SK-N-SH (cell line): ENCODE measurements around the gene TBX21.
"Not testable (repeated sequence)": the region's sequence is repeated elsewhere in the genome, so short reads cannot be mapped to it uniquely, and the experiment has no call there.

Source experiments
- EP300 ChIP-seq, 2 experiments: IDR thresholded peaks; 2 replicates each; pipeline versions ENCODE4 v1.4.0 to v1.6.1; 2012; ENCODE audit warnings: borderline replicate concordance in 1 of 2, low read depth in 1 of 2, low read length in 1 of 2
- FOXJ3 ChIP-seq: sonication (generic); formaldehyde crosslinking; IDR thresholded peaks from 2 replicates; pipeline ENCODE4 v1.5.1; 2020; ENCODE audit warnings: mild to moderate bottlenecking, missing genetic modification reagents
- FOXM1 ChIP-seq: IDR thresholded peaks from 2 replicates; pipeline ENCODE4 v1.4.0; 2012; ENCODE audit warnings: low read depth, mild to moderate bottlenecking
- NFIC ChIP-seq: IDR thresholded peaks from 2 replicates; pipeline ENCODE4 v1.4.0; 2012; ENCODE audit warnings: borderline replicate concordance
- POLR2AphosphoS5 ChIP-seq: IDR thresholded peaks from 2 replicates; pipeline ENCODE4 v1.6.1; 2012; ENCODE audit warnings: low read depth, low read length
- RCOR1 ChIP-seq: fragments of 150-350 bp; IDR thresholded peaks from 2 replicates; pipeline ENCODE4 v1.6.1; 2017; ENCODE audit warnings: antibody characterized with exemption, low read length
- SIN3A ChIP-seq: IDR thresholded peaks from 2 replicates; pipeline ENCODE4 v1.6.1; 2012; ENCODE audit warnings: low read depth, mild to moderate bottlenecking, low read length, moderate library complexity, borderline replicate concordance
- TAF1 ChIP-seq: IDR thresholded peaks from 2 replicates; pipeline ENCODE4 v1.6.1; 2012; ENCODE audit warnings: low read depth, mild to moderate bottlenecking, low read length, moderate library complexity, borderline replicate concordance
- TCF12 ChIP-seq: IDR thresholded peaks from 2 replicates; pipeline ENCODE4 v1.4.0; 2012
- YY1 ChIP-seq: IDR thresholded peaks from 2 replicates; pipeline ENCODE4 v1.4.0; 2012; ENCODE audit warnings: low read depth, mild to moderate bottlenecking
- TF ChIP-seq, protein P1 (sequence below): fragments of 200-600 bp; sonication (generic); IDR thresholded peaks from 2 replicates; pipeline ENCODE4 v1.6.1; 2017; ENCODE audit warnings: antibody characterized with exemption, mild to moderate bottlenecking, moderate library complexity
- TF ChIP-seq, protein P2 (sequence below): IDR thresholded peaks from 2 replicates; pipeline ENCODE4 v1.6.1; 2012; ENCODE audit warnings: mild to moderate bottlenecking, low read depth, low read length, moderate library complexity
- TF ChIP-seq, protein P3 (sequence below): fragments of 150-350 bp; IDR thresholded peaks from 2 replicates; pipeline ENCODE4 v1.6.1; 2017; ENCODE audit warnings: antibody characterized with exemption, low read length, low read depth, borderline replicate concordance

- not testable (repeated sequence) for TF ChIP-seq SIN3A; EP300 (IDR thresholded peaks at IDR 0.05; ENCODE audit: borderline replicate concordance in 1 of 2, low read depth in 1 of 2, low read length in 1 of 2); TAF1; POLR2AphosphoS5; RCOR1; FOXM1; FOXJ3 (CRISPR knock-in tag); YY1; TCF12; NFIC
- TF ChIP-seq, protein P1, sequence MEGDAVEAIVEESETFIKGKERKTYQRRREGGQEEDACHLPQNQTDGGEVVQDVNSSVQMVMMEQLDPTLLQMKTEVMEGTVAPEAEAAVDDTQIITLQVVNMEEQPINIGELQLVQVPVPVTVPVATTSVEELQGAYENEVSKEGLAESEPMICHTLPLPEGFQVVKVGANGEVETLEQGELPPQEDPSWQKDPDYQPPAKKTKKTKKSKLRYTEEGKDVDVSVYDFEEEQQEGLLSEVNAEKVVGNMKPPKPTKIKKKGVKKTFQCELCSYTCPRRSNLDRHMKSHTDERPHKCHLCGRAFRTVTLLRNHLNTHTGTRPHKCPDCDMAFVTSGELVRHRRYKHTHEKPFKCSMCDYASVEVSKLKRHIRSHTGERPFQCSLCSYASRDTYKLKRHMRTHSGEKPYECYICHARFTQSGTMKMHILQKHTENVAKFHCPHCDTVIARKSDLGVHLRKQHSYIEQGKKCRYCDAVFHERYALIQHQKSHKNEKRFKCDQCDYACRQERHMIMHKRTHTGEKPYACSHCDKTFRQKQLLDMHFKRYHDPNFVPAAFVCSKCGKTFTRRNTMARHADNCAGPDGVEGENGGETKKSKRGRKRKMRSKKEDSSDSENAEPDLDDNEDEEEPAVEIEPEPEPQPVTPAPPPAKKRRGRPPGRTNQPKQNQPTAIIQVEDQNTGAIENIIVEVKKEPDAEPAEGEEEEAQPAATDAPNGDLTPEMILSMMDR, result not testable (repeated sequence)
- TF ChIP-seq, protein P2, sequence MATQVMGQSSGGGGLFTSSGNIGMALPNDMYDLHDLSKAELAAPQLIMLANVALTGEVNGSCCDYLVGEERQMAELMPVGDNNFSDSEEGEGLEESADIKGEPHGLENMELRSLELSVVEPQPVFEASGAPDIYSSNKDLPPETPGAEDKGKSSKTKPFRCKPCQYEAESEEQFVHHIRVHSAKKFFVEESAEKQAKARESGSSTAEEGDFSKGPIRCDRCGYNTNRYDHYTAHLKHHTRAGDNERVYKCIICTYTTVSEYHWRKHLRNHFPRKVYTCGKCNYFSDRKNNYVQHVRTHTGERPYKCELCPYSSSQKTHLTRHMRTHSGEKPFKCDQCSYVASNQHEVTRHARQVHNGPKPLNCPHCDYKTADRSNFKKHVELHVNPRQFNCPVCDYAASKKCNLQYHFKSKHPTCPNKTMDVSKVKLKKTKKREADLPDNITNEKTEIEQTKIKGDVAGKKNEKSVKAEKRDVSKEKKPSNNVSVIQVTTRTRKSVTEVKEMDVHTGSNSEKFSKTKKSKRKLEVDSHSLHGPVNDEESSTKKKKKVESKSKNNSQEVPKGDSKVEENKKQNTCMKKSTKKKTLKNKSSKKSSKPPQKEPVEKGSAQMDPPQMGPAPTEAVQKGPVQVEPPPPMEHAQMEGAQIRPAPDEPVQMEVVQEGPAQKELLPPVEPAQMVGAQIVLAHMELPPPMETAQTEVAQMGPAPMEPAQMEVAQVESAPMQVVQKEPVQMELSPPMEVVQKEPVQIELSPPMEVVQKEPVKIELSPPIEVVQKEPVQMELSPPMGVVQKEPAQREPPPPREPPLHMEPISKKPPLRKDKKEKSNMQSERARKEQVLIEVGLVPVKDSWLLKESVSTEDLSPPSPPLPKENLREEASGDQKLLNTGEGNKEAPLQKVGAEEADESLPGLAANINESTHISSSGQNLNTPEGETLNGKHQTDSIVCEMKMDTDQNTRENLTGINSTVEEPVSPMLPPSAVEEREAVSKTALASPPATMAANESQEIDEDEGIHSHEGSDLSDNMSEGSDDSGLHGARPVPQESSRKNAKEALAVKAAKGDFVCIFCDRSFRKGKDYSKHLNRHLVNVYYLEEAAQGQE, result not testable (repeated sequence)
- TF ChIP-seq, protein P3, sequence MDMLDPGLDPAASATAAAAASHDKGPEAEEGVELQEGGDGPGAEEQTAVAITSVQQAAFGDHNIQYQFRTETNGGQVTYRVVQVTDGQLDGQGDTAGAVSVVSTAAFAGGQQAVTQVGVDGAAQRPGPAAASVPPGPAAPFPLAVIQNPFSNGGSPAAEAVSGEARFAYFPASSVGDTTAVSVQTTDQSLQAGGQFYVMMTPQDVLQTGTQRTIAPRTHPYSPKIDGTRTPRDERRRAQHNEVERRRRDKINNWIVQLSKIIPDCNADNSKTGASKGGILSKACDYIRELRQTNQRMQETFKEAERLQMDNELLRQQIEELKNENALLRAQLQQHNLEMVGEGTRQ, result not testable (repeated sequence)
Observed at GRCh38 chr17:47739945-47740344, 6.9 kb downstream of the TBX21 start.
